UCSD-AML1 (cell line): ENCODE measurements around the gene RUNX1.

Source experiments
- DNase-seq: peaks from one replicate; lab custom pipeline; 2025; ENCODE audit not compliant: unreplicated experiment; lab: John Stamatoyannopoulos, UW

The RUNX1 gene

GRCh38 chr21:34836103-34836932 lies 212.8 kb downstream of the RUNX1 start:
- no peak for DNase-seq

GRCh38 chr21:34835526-34835925 lies 213.6 kb downstream of the RUNX1 start:
- no peak for DNase-seq

- no peak for DNase-seq
Observed at GRCh38 chr21:34834852-34835501, 214.1 kb downstream of the RUNX1 start.

- no peak for DNase-seq
Observed at GRCh38 chr21:34834290-34834689, 214.8 kb downstream of the RUNX1 start.

GRCh38 chr21:34833465-34833864 lies 215.6 kb downstream of the RUNX1 start:
- DNase-seq: no peak

- DNase-seq: no peak
Observed at GRCh38 chr21:34830386-34831170, 218.5 kb downstream of the RUNX1 start.

GRCh38 chr21:34827445-34828235 lies 221.5 kb downstream of the RUNX1 start:
- DNase-seq: no peak

GRCh38 chr21:34826836-34827235 lies 222.3 kb downstream of the RUNX1 start:
- no peak for DNase-seq

- DNase-seq: no peak
Observed at GRCh38 chr21:34825948-34826548, 223.1 kb downstream of the RUNX1 start.

- no peak for DNase-seq
Observed at GRCh38 chr21:34825101-34825500, 224.0 kb downstream of the RUNX1 start.

GRCh38 chr21:34824314-34824713 lies 224.8 kb downstream of the RUNX1 start:
- no peak for DNase-seq

- no peak for DNase-seq
Observed at GRCh38 chr21:34822942-34823341, 226.2 kb downstream of the RUNX1 start.

- no peak for DNase-seq
Observed at GRCh38 chr21:34822168-34822567, 226.9 kb downstream of the RUNX1 start.

- no peak for DNase-seq
Observed at GRCh38 chr21:34821717-34822116, 227.4 kb downstream of the RUNX1 start.

GRCh38 chr21:34820051-34820450 lies 229.1 kb downstream of the RUNX1 start:
- DNase-seq: no peak

GRCh38 chr21:34819357-34819999 lies 229.6 kb downstream of the RUNX1 start:
- no peak for DNase-seq

GRCh38 chr21:34818662-34819158 lies 230.4 kb downstream of the RUNX1 start:
- DNase-seq: no peak

GRCh38 chr21:34817821-34818661 lies 231.1 kb downstream of the RUNX1 start:
- DNase-seq: no peak
